Loucy (cell line): Measurements from ENCODE around the gene PLCXD1.
"Not testable (repeated sequence)": the region's sequence is repeated elsewhere in the genome, so short reads cannot be mapped to it uniquely, and the experiment has no call there.

Experiments
- H2AFZ ChIP-seq: fragments of 200-600 bp; sonication (generic); 2 replicates; pipeline ENCODE4 v1.6.0; 2016; ENCODE audit warnings: antibody characterized with exemption, mild to moderate bottlenecking, low read length, moderate library complexity
- H3F3A ChIP-seq: fragments of 200-600 bp; 2 replicates; pipeline ENCODE4 v1.6.0; 2016; ENCODE audit warnings: antibody characterized with exemption, low read depth, mild to moderate bottlenecking
- H3K27me3 ChIP-seq: fragments of 200-600 bp; sonication (generic); 2 replicates; pipeline ENCODE4 v1.6.1; 2014; ENCODE audit warnings: low read length, mild to moderate bottlenecking; ENCODE audit not compliant: insufficient read depth, poor library complexity, severe bottlenecking
- H3K36me3 ChIP-seq: fragments of 200-600 bp; sonication (generic); 2 replicates; pipeline ENCODE4 v1.6.1; 2016; ENCODE audit warnings: low read length; ENCODE audit not compliant: insufficient read depth
- H3K4me1 ChIP-seq: fragments of 200-600 bp; sonication (generic); 2 replicates; pipeline ENCODE4 v1.5.1; 2014; ENCODE audit warnings: low read length, mild to moderate bottlenecking; ENCODE audit not compliant: insufficient read depth, poor library complexity, severe bottlenecking
- H3K4me2 ChIP-seq: fragments of 200-600 bp; sonication (generic); 2 replicates; pipeline ENCODE4 v1.6.0; 2014; ENCODE audit warnings: antibody characterized with exemption, low read length, low read depth, mild to moderate bottlenecking; ENCODE audit not compliant: poor library complexity, severe bottlenecking
- H3K4me3 ChIP-seq: fragments of 200-600 bp; sonication (generic); 2 replicates; pipeline ENCODE4 v1.5.1; 2014; ENCODE audit warnings: low read length, mild to moderate bottlenecking, mixed read lengths; ENCODE audit not compliant: poor library complexity, severe bottlenecking
- H3K79me2 ChIP-seq: fragments of 200-600 bp; sonication (generic); 2 replicates; pipeline ENCODE4 v1.6.1; 2014; ENCODE audit warnings: low read length; ENCODE audit not compliant: insufficient read depth
- H3K9ac ChIP-seq: fragments of 200-600 bp; sonication (generic); 2 replicates; pipeline ENCODE4 v1.6.0; 2014; ENCODE audit warnings: mild to moderate bottlenecking, low read depth, low read length, moderate library complexity; ENCODE audit not compliant: poor library complexity, severe bottlenecking
- H3K9me2 ChIP-seq: fragments of 200-600 bp; sonication (generic); replicated peaks from 2 replicates; pipeline ENCODE4 v1.6.1; 2016; ENCODE audit warnings: low read depth, low read length, mixed read lengths
- H3K9me3 ChIP-seq: fragments of 200-600 bp; sonication (generic); 2 replicates; pipeline ENCODE4 v1.6.1; 2014; ENCODE audit warnings: mild to moderate bottlenecking, antibody characterized with exemption, low read length, low read depth; ENCODE audit not compliant: insufficient read depth
- H4K20me1 ChIP-seq: fragments of 200-600 bp; sonication (generic); 2 replicates; pipeline ENCODE4 v1.6.0; 2014; ENCODE audit warnings: antibody characterized with exemption, low read length, mild to moderate bottlenecking; ENCODE audit not compliant: insufficient read depth, poor library complexity, severe bottlenecking
- EZH2phosphoT487 ChIP-seq: fragments of 200-600 bp; IDR thresholded peaks from 2 replicates; pipeline ENCODE4 v1.6.1; 2018; ENCODE audit warnings: antibody characterized with exemption, mild to moderate bottlenecking, moderate library complexity, borderline replicate concordance
- TF ChIP-seq, protein P1 (sequence below): fragments of 200-600 bp; sonication (generic); conservative IDR thresholded peaks from 2 replicates; pipeline ENCODE4 v1.5.1; 2014; ENCODE audit warnings: mild to moderate bottlenecking, antibody characterized with exemption, low read length

Gene PLCXD1

GRCh38 chrX:349702-350101 is 68.5 kb downstream of the PLCXD1 start:
- H3K4me2 ChIP-seq, result no peak overlapping the region
- no peaks in the 10 kb centered on the region for H3F3A ChIP-seq
- no peak for TF ChIP-seq EZH2phosphoT487
- TF ChIP-seq, protein P1, sequence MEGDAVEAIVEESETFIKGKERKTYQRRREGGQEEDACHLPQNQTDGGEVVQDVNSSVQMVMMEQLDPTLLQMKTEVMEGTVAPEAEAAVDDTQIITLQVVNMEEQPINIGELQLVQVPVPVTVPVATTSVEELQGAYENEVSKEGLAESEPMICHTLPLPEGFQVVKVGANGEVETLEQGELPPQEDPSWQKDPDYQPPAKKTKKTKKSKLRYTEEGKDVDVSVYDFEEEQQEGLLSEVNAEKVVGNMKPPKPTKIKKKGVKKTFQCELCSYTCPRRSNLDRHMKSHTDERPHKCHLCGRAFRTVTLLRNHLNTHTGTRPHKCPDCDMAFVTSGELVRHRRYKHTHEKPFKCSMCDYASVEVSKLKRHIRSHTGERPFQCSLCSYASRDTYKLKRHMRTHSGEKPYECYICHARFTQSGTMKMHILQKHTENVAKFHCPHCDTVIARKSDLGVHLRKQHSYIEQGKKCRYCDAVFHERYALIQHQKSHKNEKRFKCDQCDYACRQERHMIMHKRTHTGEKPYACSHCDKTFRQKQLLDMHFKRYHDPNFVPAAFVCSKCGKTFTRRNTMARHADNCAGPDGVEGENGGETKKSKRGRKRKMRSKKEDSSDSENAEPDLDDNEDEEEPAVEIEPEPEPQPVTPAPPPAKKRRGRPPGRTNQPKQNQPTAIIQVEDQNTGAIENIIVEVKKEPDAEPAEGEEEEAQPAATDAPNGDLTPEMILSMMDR, result no peak
- H2AFZ ChIP-seq, result no peak overlapping the region
- H4K20me1 ChIP-seq, result no peaks in the 10 kb centered on the region
- no peaks in the 10 kb centered on the region for H3K4me1 ChIP-seq
- H3K9ac ChIP-seq, result no peak overlapping the region
- no peaks in the 10 kb centered on the region for H3K27me3 ChIP-seq
- H3K9me2 ChIP-seq, result no peaks in the 10 kb centered on the region
- no peak overlapping the region for H3K4me3 ChIP-seq
- no peaks in the 10 kb centered on the region for H3K9me3 ChIP-seq
- H3K79me2 ChIP-seq, result no peaks in the 10 kb centered on the region
- H3K36me3 ChIP-seq, result no peaks in the 10 kb centered on the region

- no peaks in the 10 kb centered on the region for H3F3A ChIP-seq
Observed at GRCh38 chrX:350148-350533, 69.0 kb downstream of the PLCXD1 start.

DNA sequence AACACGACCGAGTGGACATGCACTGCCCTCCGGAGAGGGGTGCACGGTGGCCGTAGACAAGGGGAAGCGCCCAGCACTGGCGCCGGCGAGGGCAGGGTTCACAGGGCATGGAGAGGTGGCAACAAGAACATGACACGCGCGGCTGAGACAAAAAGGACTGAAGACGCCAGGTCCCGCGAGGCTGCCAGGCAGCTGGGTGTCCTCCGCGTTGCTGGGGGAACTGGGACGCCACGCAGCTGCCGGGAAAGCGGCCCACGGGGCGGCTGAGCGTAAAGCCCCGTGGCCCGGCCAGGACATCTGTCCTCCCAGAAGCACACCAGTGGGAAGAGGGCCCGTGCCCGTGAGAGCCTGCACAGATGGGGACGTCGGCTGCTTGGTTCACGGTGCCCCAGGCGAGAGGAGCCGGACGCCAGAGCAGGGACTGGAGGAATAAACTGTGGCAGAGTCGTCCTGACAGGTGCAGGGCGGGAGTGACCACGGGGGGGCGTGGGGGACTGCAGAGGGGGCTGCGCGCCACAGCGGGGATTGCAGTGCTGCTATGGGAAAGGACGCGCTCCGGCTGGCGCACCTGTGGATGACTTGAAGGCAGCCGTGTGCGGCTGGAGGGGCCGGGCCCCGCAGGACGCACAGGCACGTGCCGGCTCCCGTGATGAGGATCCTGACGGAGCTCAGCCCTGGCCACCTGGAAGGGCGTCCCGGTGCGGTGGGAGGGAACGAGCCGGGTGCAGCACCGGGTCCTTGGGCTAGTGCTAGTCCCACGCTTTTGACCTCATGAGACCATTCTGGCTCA is 69.5 kb downstream of the PLCXD1 start:
- H4K20me1 ChIP-seq, result no peaks in the 10 kb centered on the region
- no peaks in the 10 kb centered on the region for H3K36me3 ChIP-seq
- H3K4me2 ChIP-seq, result no peak overlapping the region
- H3F3A ChIP-seq, result no peaks in the 10 kb centered on the region
- H3K4me3 ChIP-seq, result no peak overlapping the region
- H3K9ac ChIP-seq, result no peak overlapping the region
- no peak overlapping the region for H2AFZ ChIP-seq
- no peaks in the 10 kb centered on the region for H3K27me3 ChIP-seq
- H3K9me2 ChIP-seq, result no peaks in the 10 kb centered on the region
- no peak for TF ChIP-seq EZH2phosphoT487
- TF ChIP-seq, protein P1, result no peak
- H3K9me3 ChIP-seq, result no peaks in the 10 kb centered on the region
- no peaks in the 10 kb centered on the region for H3K4me1 ChIP-seq
- no peaks in the 10 kb centered on the region for H3K79me2 ChIP-seq

More at GRCh38 chrX:350148-350533, 69.0 kb downstream of the PLCXD1 start:
- H2AFZ ChIP-seq, result no peak overlapping the region
- H3K4me2 ChIP-seq, result no peak overlapping the region
- TF ChIP-seq EZH2phosphoT487, result no peak
- TF ChIP-seq, protein P1, result no peak
- no peak overlapping the region for H3K4me3 ChIP-seq
- no peaks in the 10 kb centered on the region for H3K9me2 ChIP-seq
- H3K79me2 ChIP-seq, result no peaks in the 10 kb centered on the region
- H3K4me1 ChIP-seq, result no peaks in the 10 kb centered on the region
- no peaks in the 10 kb centered on the region for H4K20me1 ChIP-seq
- H3K36me3 ChIP-seq, result no peaks in the 10 kb centered on the region
- H3K27me3 ChIP-seq, result no peaks in the 10 kb centered on the region
- no peaks in the 10 kb centered on the region for H3K9me3 ChIP-seq
- H3K9ac ChIP-seq, result no peak overlapping the region

DNA sequence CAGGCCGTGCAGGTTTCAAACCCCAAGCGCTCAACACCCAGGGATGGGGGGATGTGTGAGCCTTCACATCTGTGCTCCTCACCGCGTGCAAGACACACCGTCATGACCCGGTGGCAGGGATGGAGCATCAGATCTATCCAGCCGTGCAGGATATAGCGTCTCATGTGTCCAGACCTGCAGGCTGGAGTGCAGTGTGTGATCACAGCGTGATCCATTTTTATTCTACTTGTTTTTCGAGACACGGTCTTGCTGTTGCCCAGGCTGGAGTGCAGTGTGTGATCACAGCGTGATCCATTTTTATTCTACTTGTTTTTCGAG is 70.1 kb downstream of the PLCXD1 start:
- H3K9ac ChIP-seq, H3K9me2 ChIP-seq, H3K79me2 ChIP-seq, H3K27me3 ChIP-seq, H4K20me1 ChIP-seq, H3K4me2 ChIP-seq, H3K9me3 ChIP-seq, H3K4me3 ChIP-seq, H3F3A ChIP-seq, H3K4me1 ChIP-seq, H3K36me3 ChIP-seq, H2AFZ ChIP-seq: not testable (repeated sequence)
